Muscle layer of colon (tissue), 2 donors: ENCODE data around the gene OBP2A.

ENCODE experiments used
- H3K27ac ChIP-seq: one replicate; pipeline ENCODE4 v1.7.0; 2013; ENCODE audit warnings: low read depth, mild to moderate bottlenecking, low read length, moderate library complexity
- H3K27me3 ChIP-seq, 2 donors: one replicate each; pipeline ENCODE4 v1.7.0; 2013; ENCODE audit warnings: low read length in 2 of 2, mild to moderate bottlenecking in 2 of 2; ENCODE audit not compliant: insufficient read depth in 2 of 2, control insufficient read depth in 1 of 2
- H3K36me3 ChIP-seq: one replicate; pipeline ENCODE4 v1.7.0; 2013; ENCODE audit warnings: mild to moderate bottlenecking, low read length; ENCODE audit not compliant: insufficient read depth
- H3K4me1 ChIP-seq: one replicate; pipeline ENCODE4 v1.7.0; 2013; ENCODE audit warnings: mild to moderate bottlenecking, low read length; ENCODE audit not compliant: insufficient read depth
- H3K4me3 ChIP-seq, 2 donors: one replicate each; pipeline ENCODE4 v1.7.0; 2013; ENCODE audit warnings: low read length in 2 of 2, low read depth in 1 of 2, mild to moderate bottlenecking in 1 of 2, moderate library complexity in 1 of 2
- H3K9ac ChIP-seq: one replicate; pipeline ENCODE4 v1.7.0; 2013; ENCODE audit warnings: low read length
- H3K9me3 ChIP-seq: one replicate; pipeline ENCODE4 v1.7.0; 2013; ENCODE audit warnings: mild to moderate bottlenecking, low read length
- donor health status: abdominal sarcoma.
- donor health status: Adenocarcinoma of cecum.

Gene OBP2A

GRCh38 chr9:135563858-135564257 is 17.9 kb downstream of the OBP2A start:
- Histone ChIP-seq H3K27me3 (peaks cover 0 to 6% of the 10 kb centered on the region in 2 donors), H3K4me1 (no peaks in the 10 kb centered on the region), H3K9me3 (no peaks in the 10 kb centered on the region), H3K4me3 (no peak overlapping the region), H3K27ac (no peak overlapping the region), H3K36me3 (no peaks in the 10 kb centered on the region), H3K9ac (no peak overlapping the region)

GRCh38 chr9:135565141-135565628 is 19.3 kb downstream of the OBP2A start:
- no peaks in the 10 kb centered on the region for H3K9me3 ChIP-seq
- no peak overlapping the region for H3K4me3 ChIP-seq
- H3K27ac ChIP-seq: no peak overlapping the region
- H3K9ac ChIP-seq: no peak overlapping the region
- no peaks in the 10 kb centered on the region for H3K4me1 ChIP-seq
- H3K27me3 ChIP-seq: peaks cover 0 to 6% of the 10 kb centered on the region in 2 donors
- no peaks in the 10 kb centered on the region for H3K36me3 ChIP-seq

DNA sequence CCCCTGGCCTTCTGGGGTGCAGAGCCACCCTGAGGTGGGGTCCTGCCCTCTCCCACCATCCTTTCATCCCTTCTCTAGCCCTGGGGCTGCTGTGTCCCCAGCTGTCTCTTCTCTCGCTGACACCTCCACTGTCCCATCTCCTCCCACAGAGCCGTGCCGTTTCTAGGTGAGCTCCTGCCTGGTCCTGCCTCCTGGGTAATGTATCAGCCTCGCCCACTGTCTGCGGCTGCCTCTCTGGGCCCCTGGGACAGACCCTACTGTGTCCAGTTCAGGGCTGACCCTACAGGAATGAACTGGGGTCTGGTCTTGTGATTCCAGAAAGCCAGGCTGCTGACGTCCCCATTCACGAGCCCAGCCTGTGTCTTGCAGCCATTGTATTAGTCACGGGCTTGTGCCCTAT is 19.7 kb downstream of the OBP2A start:
- H3K9me3 ChIP-seq: no peaks in the 10 kb centered on the region
- no peak overlapping the region for H3K9ac ChIP-seq
- peaks cover 0 to 6% of the 10 kb centered on the region in 2 donors for H3K27me3 ChIP-seq
- H3K27ac ChIP-seq: no peak overlapping the region
- no peaks in the 10 kb centered on the region for H3K4me1 ChIP-seq
- no peak overlapping the region for H3K4me3 ChIP-seq
- no peaks in the 10 kb centered on the region for H3K36me3 ChIP-seq

- Histone ChIP-seq H3K4me1 (no peaks in the 10 kb centered on the region), H3K4me3 (no peak overlapping the region), H3K27me3 (peaks cover 0 to 6% of the 10 kb centered on the region in 2 donors)
Measured at GRCh38 chr9:135566552-135566951, 20.6 kb downstream of the OBP2A start.

GRCh38 chr9:135567311-135567710 is 21.4 kb downstream of the OBP2A start:
- H3K4me1 ChIP-seq: no peaks in the 10 kb centered on the region
- no peak overlapping the region for H3K27ac ChIP-seq
- H3K4me3 ChIP-seq: no peak overlapping the region
- H3K36me3 ChIP-seq: no peaks in the 10 kb centered on the region
- H3K27me3 ChIP-seq: peaks cover 0 to 6% of the 10 kb centered on the region in 2 donors
- no peaks in the 10 kb centered on the region for H3K9me3 ChIP-seq
- H3K9ac ChIP-seq: no peak overlapping the region

More at GRCh38 chr9:135566552-135566951, 20.6 kb downstream of the OBP2A start:
- Histone ChIP-seq H3K36me3 (no peaks in the 10 kb centered on the region), H3K27ac (no peak overlapping the region), H3K9ac (no peak overlapping the region), H3K9me3 (no peaks in the 10 kb centered on the region)

DNA sequence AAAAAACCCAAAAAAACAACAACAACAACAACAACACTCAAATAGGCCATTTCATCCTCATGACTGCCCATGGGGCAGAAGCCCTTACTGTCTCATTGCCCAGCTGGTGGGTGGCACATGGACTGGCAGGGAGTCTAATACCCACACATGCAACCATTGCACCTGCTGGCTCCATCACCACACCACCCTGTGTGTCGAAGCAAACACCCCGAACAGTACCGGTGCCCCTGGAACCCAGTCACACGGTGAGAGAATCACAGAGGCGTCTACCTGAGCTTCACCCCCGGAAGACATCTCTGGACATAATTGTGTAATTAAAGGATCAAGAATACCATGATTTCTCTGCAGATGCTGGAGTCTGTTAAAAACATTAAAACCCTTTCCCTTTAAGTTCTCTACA is 22.1 kb downstream of the OBP2A start:
- Histone ChIP-seq H3K9ac (no peak overlapping the region), H3K9me3 (no peaks in the 10 kb centered on the region), H3K4me1 (no peaks in the 10 kb centered on the region)

GRCh38 chr9:135570456-135570855 is 24.5 kb downstream of the OBP2A start:
- Histone ChIP-seq H3K36me3 (no peaks in the 10 kb centered on the region), H3K27me3 (no peaks in the 10 kb centered on the region), H3K9me3 (no peaks in the 10 kb centered on the region), H3K9ac (no peak overlapping the region), H3K4me1 (no peaks in the 10 kb centered on the region), H3K4me3 (no peak overlapping the region), H3K27ac (no peak overlapping the region)

More for the DNA sequence above, 22.1 kb downstream of the OBP2A start:
- H3K4me3 ChIP-seq: no peak overlapping the region
- H3K27ac ChIP-seq: no peak overlapping the region
- peaks cover 0 to 3% of the 10 kb centered on the region in 2 donors for H3K27me3 ChIP-seq
- no peaks in the 10 kb centered on the region for H3K36me3 ChIP-seq

DNA sequence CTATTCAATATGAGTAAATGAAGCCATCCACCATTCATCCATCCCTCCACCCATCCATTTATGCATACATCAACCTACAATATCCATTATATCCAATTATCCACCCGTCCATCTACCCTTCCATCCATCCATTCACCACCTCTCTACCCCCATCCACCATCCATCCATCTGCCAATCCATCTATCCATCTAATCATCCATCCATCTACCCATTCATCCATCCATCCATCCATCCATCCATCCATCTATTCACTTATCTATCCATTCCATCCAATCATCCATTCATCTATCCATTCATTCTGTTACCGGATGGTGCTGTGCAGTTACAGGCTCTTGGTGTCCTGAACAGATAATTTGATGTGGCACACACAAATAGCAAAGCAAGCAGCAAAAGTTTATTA is 26.3 kb downstream of the OBP2A start:
- H3K27me3 ChIP-seq: no peaks in the 10 kb centered on the region
- H3K9ac ChIP-seq: no peak overlapping the region
- H3K27ac ChIP-seq: no peak overlapping the region
- no peaks in the 10 kb centered on the region for H3K4me1 ChIP-seq
- H3K36me3 ChIP-seq: no peaks in the 10 kb centered on the region
- H3K4me3 ChIP-seq: no peak overlapping the region
- H3K9me3 ChIP-seq: no peaks in the 10 kb centered on the region

DNA sequence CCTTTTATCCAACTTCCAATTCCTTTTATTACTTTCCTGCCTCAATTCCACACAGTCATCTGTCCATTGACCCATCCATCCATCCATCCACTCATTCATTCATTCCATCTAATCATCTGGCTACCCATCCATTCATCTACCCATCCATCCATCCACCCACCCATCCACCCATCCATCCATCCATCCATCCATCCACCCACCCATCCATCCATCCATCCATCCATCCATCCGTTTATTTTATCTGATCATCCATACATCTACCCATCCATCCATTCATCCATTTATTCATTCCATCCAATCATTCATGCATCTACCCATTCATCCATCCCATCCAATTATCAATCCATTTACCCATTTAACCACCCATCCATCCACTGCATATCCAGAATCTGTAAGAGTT is 27.2 kb downstream of the OBP2A start:
- H3K36me3 ChIP-seq: no peaks in the 10 kb centered on the region
- no peak overlapping the region for H3K9ac ChIP-seq
- H3K4me3 ChIP-seq: no peak overlapping the region
- H3K27ac ChIP-seq: no peak overlapping the region
- H3K27me3 ChIP-seq: no peaks in the 10 kb centered on the region
- no peaks in the 10 kb centered on the region for H3K4me1 ChIP-seq
- H3K9me3 ChIP-seq: no peaks in the 10 kb centered on the region

- Histone ChIP-seq H3K9ac (no peak overlapping the region), H3K36me3 (no peaks in the 10 kb centered on the region), H3K27ac (no peak overlapping the region), H3K4me3 (no peak overlapping the region), H3K9me3 (no peaks in the 10 kb centered on the region), H3K27me3 (no peaks in the 10 kb centered on the region), H3K4me1 (no peaks in the 10 kb centered on the region)
Measured at GRCh38 chr9:135574331-135574730, 28.4 kb downstream of the OBP2A start.

DNA sequence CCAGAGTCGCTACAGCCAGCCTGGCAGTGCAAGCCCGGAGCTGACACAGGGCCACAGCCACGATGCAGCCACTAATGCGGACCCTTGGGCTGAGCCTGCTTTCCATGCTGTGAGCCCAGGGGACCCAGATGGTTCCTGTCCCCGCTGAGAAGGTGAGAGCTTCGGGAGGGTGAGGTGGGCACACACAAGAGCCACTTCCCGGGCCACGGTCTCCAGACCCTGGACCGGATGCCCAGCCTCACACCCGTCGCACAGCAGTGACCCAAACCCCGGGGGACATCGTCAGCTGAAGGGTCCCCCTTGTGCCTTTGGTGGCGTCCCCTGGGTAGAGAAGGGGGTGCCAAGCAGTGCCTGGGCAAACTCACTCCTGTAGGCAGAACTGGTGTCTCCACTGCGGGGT is 29.0 kb downstream of the OBP2A start:
- Histone ChIP-seq H3K4me3 (no peak overlapping the region), H3K4me1 (no peaks in the 10 kb centered on the region), H3K9me3 (no peaks in the 10 kb centered on the region), H3K27ac (no peak overlapping the region), H3K27me3 (no peaks in the 10 kb centered on the region), H3K36me3 (no peaks in the 10 kb centered on the region), H3K9ac (no peak overlapping the region)

- Histone ChIP-seq H3K27me3 (no peaks in the 10 kb centered on the region), H3K27ac (no peak overlapping the region), H3K9me3 (no peaks in the 10 kb centered on the region)
Measured at GRCh38 chr9:135575995-135576631, 30.2 kb downstream of the OBP2A start.

More at GRCh38 chr9:135575995-135576631, 30.2 kb downstream of the OBP2A start:
- Histone ChIP-seq H3K4me1 (no peaks in the 10 kb centered on the region), H3K36me3 (no peaks in the 10 kb centered on the region), H3K9ac (no peak overlapping the region), H3K4me3 (no peak overlapping the region)
